Liver (tissue), 9 donors: Measurements from ENCODE around the gene ZDHHC14. TPM values are rescaled to one million over a fixed set of nuclear protein-coding genes. Genes with fewer than 3 reads are reported as not detected.

Source experiments
- DNase-seq: peaks from one replicate; pipeline ENCODE4 v3.0.0-alpha.2; 2017; ENCODE audit warnings: low spot score
- H3K27ac ChIP-seq, 2 donors: one replicate each; pipeline ENCODE4 v1.7.0; 2013; ENCODE audit warnings: inconsistent platforms in 2 of 2, low read length in 2 of 2, control low read depth in 1 of 2, low read depth in 1 of 2, mild to moderate bottlenecking in 1 of 2
- H3K27me3 ChIP-seq, 4 donors: one replicate each; pipeline versions ENCODE4 v1.6.1 to v1.7.0; 2013; ENCODE audit warnings: low read length in 3 of 4, inconsistent platforms in 1 of 4, mild to moderate bottlenecking in 1 of 4, moderate library complexity in 1 of 4; ENCODE audit not compliant: control insufficient read depth in 4 of 4, insufficient read depth in 4 of 4
- H3K36me3 ChIP-seq, 4 donors: one replicate each; pipeline versions ENCODE4 v1.6.1 to v1.7.0; 2013; ENCODE audit warnings: low read length in 3 of 4, mild to moderate bottlenecking in 3 of 4, low read depth in 1 of 4, moderate library complexity in 1 of 4; ENCODE audit not compliant: control insufficient read depth in 4 of 4, insufficient read depth in 3 of 4
- H3K4me1 ChIP-seq, 4 donors: one replicate each; pipeline versions ENCODE4 v1.6.1 to v1.7.0; 2013; ENCODE audit warnings: low read length in 3 of 4, mild to moderate bottlenecking in 3 of 4, moderate library complexity in 1 of 4; ENCODE audit not compliant: control insufficient read depth in 4 of 4, insufficient read depth in 4 of 4
- H3K4me3 ChIP-seq, 3 donors: one replicate each; pipeline versions ENCODE4 v1.6.1 to v1.7.0; 2013; ENCODE audit warnings: low read length in 3 of 3, control low read depth in 1 of 3, low read depth in 1 of 3, mild to moderate bottlenecking in 1 of 3
- H3K9ac ChIP-seq, 2 donors: one replicate each; pipeline ENCODE4 v1.7.0; 2013; ENCODE audit warnings: low read length in 2 of 2, mild to moderate bottlenecking in 2 of 2, moderate library complexity in 2 of 2, control low read depth in 1 of 2, low read depth in 1 of 2
- H3K9me3 ChIP-seq, 4 donors: one replicate each; pipeline versions ENCODE4 v1.6.1 to v1.7.0; 2013; ENCODE audit warnings: low read length in 3 of 4; ENCODE audit not compliant: control insufficient read depth in 4 of 4
- EGR1 ChIP-seq, 2 donors: IDR thresholded peaks; 2 replicates each; pipeline ENCODE4 v1.6.1; 2016 to 2018; ENCODE audit warnings: antibody characterized with exemption in 2 of 2, low read depth in 2 of 2
- FOXA2 ChIP-seq: IDR thresholded peaks from 2 replicates; pipeline ENCODE4 v1.6.1; 2016; ENCODE audit warnings: antibody characterized with exemption
- GABPA ChIP-seq, 2 donors: IDR thresholded peaks in 1 of 2; conservative IDR thresholded peaks in 1 of 2; 2 replicates each; pipeline ENCODE4 v1.6.1; 2016; ENCODE audit warnings: antibody characterized with exemption in 2 of 2, mild to moderate bottlenecking in 1 of 2, moderate library complexity in 1 of 2
- HNF4A ChIP-seq, 2 donors: conservative IDR thresholded peaks; 2 replicates each; pipeline ENCODE4 v1.6.1; 2016; ENCODE audit warnings: antibody characterized with exemption in 2 of 2, mild to moderate bottlenecking in 2 of 2
- HNF4G ChIP-seq: IDR thresholded peaks from 2 replicates; pipeline ENCODE4 v1.6.1; 2016; ENCODE audit warnings: antibody characterized with exemption
- JUND ChIP-seq, 2 donors: IDR thresholded peaks; 2 replicates each; pipeline ENCODE4 v1.6.1; 2016; ENCODE audit warnings: antibody characterized with exemption in 2 of 2
- NR2F2 ChIP-seq: IDR thresholded peaks from 2 replicates; pipeline ENCODE4 v1.6.1; 2016; ENCODE audit warnings: antibody characterized with exemption
- RAD21 ChIP-seq, 2 donors: IDR thresholded peaks; 2 replicates each; pipeline ENCODE4 v1.6.1; 2016; ENCODE audit warnings: antibody characterized with exemption in 2 of 2, mild to moderate bottlenecking in 2 of 2
- RXRA ChIP-seq, 2 donors: IDR thresholded peaks; 2 replicates each; pipeline ENCODE4 v1.6.1; 2017 to 2018; ENCODE audit warnings: antibody characterized with exemption in 2 of 2, mild to moderate bottlenecking in 1 of 2
- SP1 ChIP-seq: IDR thresholded peaks from 2 replicates; pipeline ENCODE4 v1.6.1; 2018; ENCODE audit warnings: antibody characterized with exemption, mild to moderate bottlenecking
- TAF1 ChIP-seq: conservative IDR thresholded peaks from 2 replicates; pipeline ENCODE4 v1.6.1; 2016; ENCODE audit warnings: antibody characterized with exemption, mild to moderate bottlenecking
- YY1 ChIP-seq: IDR thresholded peaks from 2 replicates; pipeline ENCODE4 v1.6.1; 2016; ENCODE audit warnings: antibody characterized with exemption, mild to moderate bottlenecking
- WGBS: extraction: QIAGEN DNeasy Blood & Tissue Kit; methylation state at CpG from one replicate; pipeline ENCODE4 v1.1.7; 2013; 5-methylcytosine and 5-hydroxymethylcytosine counted together
- polyA plus RNA-seq, 2 donors: library from polyadenylated mRNA; stranded (reverse) in 1 of 2; unstranded in 1 of 2; fragments of 200-250 nt in 1 of 2; fragments of >200 nt in 1 of 2; fragmentation: Nextera tagmentation in 1 of 2; extraction: Ambion mirVana in 1 of 2; gene quantifications; one replicate each; pipeline versions ENCODE4 v1.2.1 to v1.2.3, GENCODE V29; 2013 to 2015
- total RNA-seq, 2 donors: library from RNA; depleted of rRNA; stranded (reverse); fragments of >200 nt; gene quantifications; one replicate each; pipeline ENCODE4 v1.2.3, GENCODE V29; 2014
- TF ChIP-seq, protein P1 (sequence below): IDR thresholded peaks from 2 replicates; pipeline ENCODE4 v1.6.1; 2016; ENCODE audit warnings: antibody characterized with exemption
- TF ChIP-seq, protein P2 (sequence below): IDR thresholded peaks from 2 replicates; pipeline ENCODE4 v1.6.1; 2016; ENCODE audit warnings: antibody characterized with exemption
- TF ChIP-seq, protein P3 (sequence below): IDR thresholded peaks from 2 replicates; pipeline ENCODE4 v1.6.1; 2016; ENCODE audit warnings: antibody characterized with exemption
- TF ChIP-seq, protein P4 (sequence below): fragments of 150-350 bp; IDR thresholded peaks from 2 replicates; pipeline ENCODE4 v1.5.1; 2017; ENCODE audit warnings: improper control_type of control experiment, low read depth, low read length; ENCODE audit not compliant: missing input control
- TF ChIP-seq, protein P5 (sequence below): IDR thresholded peaks from 2 replicates; pipeline ENCODE4 v1.6.1; 2016; ENCODE audit warnings: antibody characterized with exemption, mild to moderate bottlenecking
- donor health status: healthy.
- donor health status: healthy.
- donor health status: healthy.
- donor health status: healthy.
- donor health status: healthy.

The ZDHHC14 gene
- total and polyA plus RNA-seq, 4 donors = 4.4 to 11.7 (median 8.4) TPM

DNA sequence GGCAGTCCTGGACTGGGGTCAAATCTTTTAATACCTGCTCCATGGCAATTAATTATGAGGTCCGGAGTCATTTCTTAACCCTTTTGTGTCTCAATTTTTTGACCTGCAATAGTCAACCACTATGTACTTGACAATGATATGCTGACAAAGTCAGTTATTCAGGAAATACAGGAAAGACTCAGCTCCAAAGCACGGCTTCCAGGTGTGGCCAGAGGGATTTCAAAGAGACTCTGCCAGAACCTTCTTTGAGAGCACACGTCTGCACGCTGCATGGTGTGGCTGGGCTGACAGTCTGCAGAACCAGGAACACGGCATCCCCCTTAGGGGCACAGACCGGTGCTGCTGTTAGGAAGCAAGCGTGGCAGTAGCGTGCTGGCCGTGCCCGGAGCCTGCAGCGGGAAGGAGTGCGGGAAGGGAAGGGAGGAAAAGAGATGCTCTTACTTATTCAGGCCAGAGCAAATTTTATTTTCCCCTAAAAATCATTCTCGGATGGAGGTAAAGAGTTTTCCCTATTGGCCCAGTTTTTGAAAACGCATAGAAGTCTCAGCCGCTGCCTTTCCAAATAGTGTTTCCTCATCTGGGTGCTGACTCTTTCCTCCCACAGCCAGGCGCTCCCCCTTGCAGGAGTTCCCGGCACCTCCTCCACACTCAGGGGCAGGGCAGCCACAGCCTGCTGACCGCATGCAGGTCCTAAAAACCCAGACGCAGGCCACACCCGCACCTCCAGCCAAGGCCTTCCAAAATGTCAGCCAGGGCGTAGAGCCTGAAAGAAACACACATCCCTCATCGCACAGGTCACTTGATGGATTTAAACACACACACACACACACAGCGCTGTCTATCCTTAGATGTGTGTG, 254.6 kb downstream of the ZDHHC14 start (continued):
- TF ChIP-seq, protein P1, sequence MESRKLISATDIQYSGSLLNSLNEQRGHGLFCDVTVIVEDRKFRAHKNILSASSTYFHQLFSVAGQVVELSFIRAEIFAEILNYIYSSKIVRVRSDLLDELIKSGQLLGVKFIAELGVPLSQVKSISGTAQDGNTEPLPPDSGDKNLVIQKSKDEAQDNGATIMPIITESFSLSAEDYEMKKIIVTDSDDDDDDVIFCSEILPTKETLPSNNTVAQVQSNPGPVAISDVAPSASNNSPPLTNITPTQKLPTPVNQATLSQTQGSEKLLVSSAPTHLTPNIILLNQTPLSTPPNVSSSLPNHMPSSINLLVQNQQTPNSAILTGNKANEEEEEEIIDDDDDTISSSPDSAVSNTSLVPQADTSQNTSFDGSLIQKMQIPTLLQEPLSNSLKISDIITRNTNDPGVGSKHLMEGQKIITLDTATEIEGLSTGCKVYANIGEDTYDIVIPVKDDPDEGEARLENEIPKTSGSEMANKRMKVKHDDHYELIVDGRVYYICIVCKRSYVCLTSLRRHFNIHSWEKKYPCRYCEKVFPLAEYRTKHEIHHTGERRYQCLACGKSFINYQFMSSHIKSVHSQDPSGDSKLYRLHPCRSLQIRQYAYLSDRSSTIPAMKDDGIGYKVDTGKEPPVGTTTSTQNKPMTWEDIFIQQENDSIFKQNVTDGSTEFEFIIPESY = no peak

DNA sequence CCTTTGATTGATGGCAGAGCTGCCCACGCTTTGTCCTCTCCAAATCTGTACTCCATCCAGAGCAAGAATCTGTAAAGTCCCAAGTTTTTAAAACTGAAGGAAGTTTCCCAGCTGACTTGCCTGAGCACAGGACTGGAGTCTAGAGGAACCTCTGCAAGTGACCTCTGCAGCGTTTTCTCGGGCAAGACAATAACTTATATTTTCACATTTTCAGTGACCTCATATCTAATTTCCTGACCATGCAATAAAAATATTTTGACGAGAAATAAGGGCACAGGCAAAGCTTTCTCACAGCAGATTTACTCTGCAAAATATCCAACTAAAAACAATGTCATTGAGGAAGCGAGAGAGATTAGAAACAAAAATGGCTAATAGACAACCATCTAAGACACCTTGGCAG, 256.5 kb downstream of the ZDHHC14 start:
- peaks cover 3 to 14% (median 5%) of the 10 kb centered on the region in 4 donors for H3K36me3 ChIP-seq
- no peaks in the 10 kb centered on the region for H3K27me3 ChIP-seq
- H3K9me3 ChIP-seq = no peaks in the 10 kb centered on the region
- H3K4me3 ChIP-seq = no peak overlapping the region
- no peak overlapping the region for H3K9ac ChIP-seq
- no peak for DNase-seq
- TF ChIP-seq HNF4G (no peak), EGR1 (IDR thresholded peaks at IDR 0.05; ENCODE audit: low read depth in 2 of 2) (no peak), FOXA2 (no peak)
- TF ChIP-seq, protein P2, sequence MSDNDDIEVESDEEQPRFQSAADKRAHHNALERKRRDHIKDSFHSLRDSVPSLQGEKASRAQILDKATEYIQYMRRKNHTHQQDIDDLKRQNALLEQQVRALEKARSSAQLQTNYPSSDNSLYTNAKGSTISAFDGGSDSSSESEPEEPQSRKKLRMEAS = no peak
- TF ChIP-seq, protein P1 = no peak
- TF ChIP-seq, protein P3, sequence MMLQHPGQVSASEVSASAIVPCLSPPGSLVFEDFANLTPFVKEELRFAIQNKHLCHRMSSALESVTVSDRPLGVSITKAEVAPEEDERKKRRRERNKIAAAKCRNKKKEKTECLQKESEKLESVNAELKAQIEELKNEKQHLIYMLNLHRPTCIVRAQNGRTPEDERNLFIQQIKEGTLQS = no peak
- 92% methylated on average over 5 of the region's 5 CpGs for WGBS
- no peaks in the 10 kb centered on the region for H3K4me1 ChIP-seq
- H3K27ac ChIP-seq = no peak overlapping the region

DNA sequence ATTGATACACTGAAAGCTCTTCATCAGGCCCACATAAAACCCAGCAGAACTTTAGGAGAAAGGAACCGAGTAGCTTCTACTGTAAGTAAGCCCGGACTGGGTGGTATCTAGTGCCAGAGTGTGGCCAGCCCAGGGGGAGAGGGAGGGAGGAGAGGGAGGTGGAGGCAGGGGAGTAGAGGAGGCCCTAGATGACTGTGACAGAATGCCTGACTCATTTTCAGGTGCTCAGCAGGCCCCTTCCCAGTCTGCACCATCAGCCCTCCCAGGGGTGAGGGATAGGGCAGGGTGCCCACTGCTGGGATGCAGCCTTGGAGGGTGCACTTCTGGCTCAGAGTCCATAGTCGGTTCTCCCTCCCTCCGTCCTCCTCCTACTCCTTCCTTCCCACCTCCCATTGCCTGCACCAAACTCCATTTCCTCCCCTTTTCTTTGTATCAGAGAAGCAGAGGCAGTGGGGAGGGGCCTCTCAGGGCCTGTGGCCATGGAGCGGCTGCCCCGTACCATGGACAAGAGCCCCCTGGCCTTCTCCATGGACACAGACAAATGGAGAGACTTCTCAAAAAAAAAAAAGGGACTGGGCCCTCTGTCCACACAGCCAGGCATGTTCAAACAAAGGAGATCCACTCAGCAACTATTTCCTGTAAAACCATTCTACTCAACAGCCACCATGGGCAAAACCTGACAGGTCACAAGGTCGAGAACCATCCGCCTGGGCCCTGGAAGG, 257.1 kb downstream of the ZDHHC14 start:
- Histone ChIP-seq H3K36me3 (peaks cover 3 to 11% (median 5%) of the 10 kb centered on the region in 4 donors), H3K4me3 (no peak overlapping the region), H3K27me3 (no peaks in the 10 kb centered on the region), H3K9me3 (no peaks in the 10 kb centered on the region), H3K9ac (no peak overlapping the region), H3K4me1 (no peaks in the 10 kb centered on the region), H3K27ac (no peak overlapping the region)
- TF ChIP-seq RXRA (IDR thresholded peaks at IDR 0.05) = no peak
- TF ChIP-seq RAD21 (IDR thresholded peaks at IDR 0.05) = no peak
- TF ChIP-seq JUND (IDR thresholded peaks at IDR 0.05) = no peak
- no peak for TF ChIP-seq TAF1
- TF ChIP-seq, protein P2 = no peak
- no peak for TF ChIP-seq NR2F2
- TF ChIP-seq, protein P4, sequence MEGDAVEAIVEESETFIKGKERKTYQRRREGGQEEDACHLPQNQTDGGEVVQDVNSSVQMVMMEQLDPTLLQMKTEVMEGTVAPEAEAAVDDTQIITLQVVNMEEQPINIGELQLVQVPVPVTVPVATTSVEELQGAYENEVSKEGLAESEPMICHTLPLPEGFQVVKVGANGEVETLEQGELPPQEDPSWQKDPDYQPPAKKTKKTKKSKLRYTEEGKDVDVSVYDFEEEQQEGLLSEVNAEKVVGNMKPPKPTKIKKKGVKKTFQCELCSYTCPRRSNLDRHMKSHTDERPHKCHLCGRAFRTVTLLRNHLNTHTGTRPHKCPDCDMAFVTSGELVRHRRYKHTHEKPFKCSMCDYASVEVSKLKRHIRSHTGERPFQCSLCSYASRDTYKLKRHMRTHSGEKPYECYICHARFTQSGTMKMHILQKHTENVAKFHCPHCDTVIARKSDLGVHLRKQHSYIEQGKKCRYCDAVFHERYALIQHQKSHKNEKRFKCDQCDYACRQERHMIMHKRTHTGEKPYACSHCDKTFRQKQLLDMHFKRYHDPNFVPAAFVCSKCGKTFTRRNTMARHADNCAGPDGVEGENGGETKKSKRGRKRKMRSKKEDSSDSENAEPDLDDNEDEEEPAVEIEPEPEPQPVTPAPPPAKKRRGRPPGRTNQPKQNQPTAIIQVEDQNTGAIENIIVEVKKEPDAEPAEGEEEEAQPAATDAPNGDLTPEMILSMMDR = no peak
- TF ChIP-seq SP1 = no peak
- TF ChIP-seq, protein P5, sequence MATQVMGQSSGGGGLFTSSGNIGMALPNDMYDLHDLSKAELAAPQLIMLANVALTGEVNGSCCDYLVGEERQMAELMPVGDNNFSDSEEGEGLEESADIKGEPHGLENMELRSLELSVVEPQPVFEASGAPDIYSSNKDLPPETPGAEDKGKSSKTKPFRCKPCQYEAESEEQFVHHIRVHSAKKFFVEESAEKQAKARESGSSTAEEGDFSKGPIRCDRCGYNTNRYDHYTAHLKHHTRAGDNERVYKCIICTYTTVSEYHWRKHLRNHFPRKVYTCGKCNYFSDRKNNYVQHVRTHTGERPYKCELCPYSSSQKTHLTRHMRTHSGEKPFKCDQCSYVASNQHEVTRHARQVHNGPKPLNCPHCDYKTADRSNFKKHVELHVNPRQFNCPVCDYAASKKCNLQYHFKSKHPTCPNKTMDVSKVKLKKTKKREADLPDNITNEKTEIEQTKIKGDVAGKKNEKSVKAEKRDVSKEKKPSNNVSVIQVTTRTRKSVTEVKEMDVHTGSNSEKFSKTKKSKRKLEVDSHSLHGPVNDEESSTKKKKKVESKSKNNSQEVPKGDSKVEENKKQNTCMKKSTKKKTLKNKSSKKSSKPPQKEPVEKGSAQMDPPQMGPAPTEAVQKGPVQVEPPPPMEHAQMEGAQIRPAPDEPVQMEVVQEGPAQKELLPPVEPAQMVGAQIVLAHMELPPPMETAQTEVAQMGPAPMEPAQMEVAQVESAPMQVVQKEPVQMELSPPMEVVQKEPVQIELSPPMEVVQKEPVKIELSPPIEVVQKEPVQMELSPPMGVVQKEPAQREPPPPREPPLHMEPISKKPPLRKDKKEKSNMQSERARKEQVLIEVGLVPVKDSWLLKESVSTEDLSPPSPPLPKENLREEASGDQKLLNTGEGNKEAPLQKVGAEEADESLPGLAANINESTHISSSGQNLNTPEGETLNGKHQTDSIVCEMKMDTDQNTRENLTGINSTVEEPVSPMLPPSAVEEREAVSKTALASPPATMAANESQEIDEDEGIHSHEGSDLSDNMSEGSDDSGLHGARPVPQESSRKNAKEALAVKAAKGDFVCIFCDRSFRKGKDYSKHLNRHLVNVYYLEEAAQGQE = no peak
- no peak for TF ChIP-seq EGR1 (IDR thresholded peaks at IDR 0.05; ENCODE audit: low read depth in 2 of 2)
- TF ChIP-seq HNF4G = no peak
- TF ChIP-seq YY1 = no peak
- TF ChIP-seq GABPA (IDR thresholded peaks at IDR 0.05 in 1 of 2, conservative IDR thresholded peaks at IDR 0.05 in 1 of 2) = no peak
- no peak for TF ChIP-seq HNF4A (conservative IDR thresholded peaks at IDR 0.05)
- 95% methylated on average over 8 of the region's 8 CpGs for WGBS
- no peak for DNase-seq
